Measurements from ENCODE around the gene DCLK2.

The DCLK2 gene

DNA sequence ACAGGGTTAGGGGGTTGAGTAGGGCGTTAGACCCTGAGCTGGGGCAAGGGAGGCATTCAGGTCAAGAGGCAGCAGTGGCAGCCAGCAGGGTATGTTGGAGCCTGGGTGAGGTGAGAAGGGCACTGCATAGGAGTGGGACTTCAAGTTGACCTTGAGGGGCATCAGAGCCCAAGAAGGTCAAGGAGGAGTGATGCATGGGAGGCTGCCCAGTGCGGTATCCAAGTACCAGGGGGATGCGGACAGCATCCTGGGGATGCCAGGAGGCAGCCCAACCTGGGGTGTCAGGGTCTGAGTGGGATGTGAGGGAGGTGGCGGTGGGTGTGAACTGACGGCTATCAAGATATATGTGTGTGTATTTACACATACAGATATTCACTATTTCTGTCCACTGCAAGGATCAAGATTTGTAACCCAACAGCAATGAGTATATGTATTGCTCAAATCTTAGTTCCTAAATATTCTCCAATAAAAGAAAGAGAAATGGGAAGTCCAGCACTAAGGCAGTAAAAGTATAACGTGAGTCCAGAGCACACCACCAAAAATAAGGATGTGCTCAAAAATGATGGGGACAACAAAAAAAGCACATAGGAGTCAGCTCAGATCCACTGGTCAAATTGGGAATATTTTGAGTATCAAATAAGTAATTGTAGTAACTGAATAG, 9.8 kb upstream of the DCLK2 start:
- no peak for DNase-seq (ENCODE audit: low read depth, low spot score)
- no peak overlapping the region for H3K27ac ChIP-seq

DNA sequence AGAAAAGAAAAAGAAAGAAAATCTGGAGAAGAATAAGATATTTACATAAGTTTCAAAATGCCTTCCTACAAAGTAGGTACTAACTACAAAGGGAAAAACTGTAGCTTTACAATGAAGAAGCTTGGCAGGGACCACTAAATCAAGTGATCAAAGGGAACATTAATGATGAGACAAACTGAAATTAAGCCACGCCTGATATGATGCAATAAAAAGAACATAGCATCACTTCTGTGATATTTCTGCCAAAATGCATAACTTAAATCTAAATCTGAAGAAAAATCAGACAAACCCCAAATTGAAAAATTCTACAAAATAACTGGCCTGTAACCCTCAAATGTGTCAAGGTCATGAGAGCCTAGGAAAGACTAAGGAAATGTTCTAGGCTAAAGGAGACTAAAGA, 8.9 kb upstream of the DCLK2 start:
- no peak overlapping the region for H3K27ac ChIP-seq
- DNase-seq (ENCODE audit: low read depth, low spot score), result no peak

DNA sequence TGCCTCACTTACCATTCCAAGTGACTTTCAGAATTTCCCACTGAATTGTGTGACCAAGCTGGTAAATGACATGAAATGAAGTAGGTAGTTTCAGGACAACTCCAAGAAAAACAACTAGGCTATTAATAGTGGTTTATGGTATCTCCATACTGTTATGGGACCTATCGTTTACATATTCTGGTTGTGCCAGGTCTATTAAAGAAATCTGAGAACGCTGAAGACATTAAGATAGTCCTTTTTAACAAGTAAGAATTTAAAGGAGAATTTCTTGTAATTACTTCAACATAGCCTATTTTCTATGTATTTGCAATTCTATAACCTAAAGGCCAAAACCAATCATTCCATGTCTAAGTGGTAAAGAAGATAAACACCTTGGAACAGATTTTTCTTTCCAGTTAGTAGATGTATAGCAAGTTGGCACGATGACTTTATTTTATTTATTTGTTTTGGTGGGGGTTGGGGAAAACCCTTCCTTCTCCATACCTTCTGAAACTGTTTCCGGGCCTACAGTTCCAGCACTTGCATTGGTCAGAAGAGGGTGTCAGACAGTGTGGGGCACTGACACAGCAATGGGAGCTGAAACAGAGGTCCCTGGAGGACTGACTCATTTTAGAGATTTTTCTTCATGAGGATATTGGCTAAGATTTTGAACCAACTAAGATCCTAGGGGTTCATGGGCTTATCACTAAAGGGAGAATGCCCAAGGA, 7.6 kb upstream of the DCLK2 start:
- DNase-seq (ENCODE audit: low read depth, low spot score), result no peak
- H3K27ac ChIP-seq, result no peak overlapping the region

DNA sequence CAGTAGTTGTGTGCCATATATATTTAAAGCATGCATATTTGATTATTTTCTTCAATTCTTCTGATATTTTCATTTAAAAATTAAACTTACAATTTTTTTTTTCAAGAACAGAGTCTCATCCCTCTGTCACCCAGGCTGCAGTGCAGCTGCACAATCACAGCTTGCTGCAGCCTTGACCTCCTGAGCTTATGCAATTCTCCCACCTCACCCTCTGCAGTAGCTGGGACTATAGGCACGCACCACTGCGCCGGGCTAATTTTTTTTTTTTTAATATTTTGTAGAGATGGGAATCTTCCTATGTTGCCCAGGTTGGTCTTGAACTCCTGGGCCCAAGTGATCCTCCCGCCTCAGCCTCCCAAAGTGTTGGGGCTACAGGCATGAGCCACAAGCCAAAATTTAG, 5.8 kb upstream of the DCLK2 start:
- H3K27ac ChIP-seq, result no peak overlapping the region
- no peak for DNase-seq (ENCODE audit: low read depth, low spot score)

DNA sequence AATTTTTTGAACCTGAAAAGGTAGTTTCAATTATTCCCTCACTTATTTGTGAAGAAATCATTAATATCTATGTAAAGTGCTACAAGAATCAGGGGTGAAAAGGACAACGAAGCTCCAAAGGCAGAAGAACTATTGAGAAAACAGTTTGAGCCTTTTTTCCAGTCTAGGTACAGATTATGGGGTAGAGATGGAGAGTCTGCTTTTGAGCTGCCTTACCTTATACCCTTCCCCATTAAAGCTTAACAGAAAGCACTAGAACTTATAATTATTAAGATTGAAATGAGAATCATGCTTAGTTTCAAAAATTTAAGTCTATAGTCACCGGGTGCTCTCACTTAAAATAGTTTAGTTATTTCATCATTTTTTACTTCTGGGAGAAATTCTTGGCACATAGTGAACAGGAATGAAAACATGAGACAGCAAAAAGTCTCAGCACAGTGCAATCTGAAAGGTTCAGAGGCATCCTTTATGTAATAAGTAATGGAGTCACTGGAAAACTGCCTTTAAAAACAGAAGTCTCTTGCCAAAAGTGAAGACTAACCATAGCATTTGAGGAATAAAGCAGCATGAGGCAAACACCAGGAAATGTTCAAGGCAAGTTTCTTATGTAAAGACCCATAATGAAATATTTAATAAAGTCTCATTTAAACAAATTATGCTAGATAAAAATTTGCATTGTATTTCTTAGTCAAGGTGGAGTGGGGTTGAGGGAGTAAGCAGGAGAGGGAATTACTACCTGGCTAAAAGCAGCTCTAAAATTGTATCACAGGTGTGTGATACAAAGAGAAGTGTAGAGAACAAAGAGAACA, 5.1 kb upstream of the DCLK2 start:
- H3K27ac ChIP-seq, result no peak overlapping the region
- no peak for DNase-seq (ENCODE audit: low read depth, low spot score)

DNA sequence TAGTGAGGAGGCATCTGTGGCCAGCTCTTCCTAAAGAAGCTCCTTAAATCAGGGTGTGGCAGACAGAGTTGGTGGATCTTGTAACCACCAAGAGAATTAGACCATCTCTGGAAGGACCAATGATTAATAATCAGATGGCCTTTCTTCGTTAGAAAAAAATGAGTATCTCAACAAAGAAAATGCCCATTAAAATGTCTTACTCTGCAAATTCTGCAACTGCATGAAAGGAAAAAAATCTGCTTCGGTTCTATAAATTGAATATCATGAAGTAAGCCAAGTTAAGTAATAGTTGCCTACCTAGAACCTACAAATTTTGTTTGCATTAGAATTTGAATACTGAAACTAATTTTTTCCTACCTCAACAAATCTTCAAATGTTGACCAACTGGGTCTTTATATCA, 4.2 kb upstream of the DCLK2 start:
- no peak for DNase-seq (ENCODE audit: low read depth, low spot score)

DNA sequence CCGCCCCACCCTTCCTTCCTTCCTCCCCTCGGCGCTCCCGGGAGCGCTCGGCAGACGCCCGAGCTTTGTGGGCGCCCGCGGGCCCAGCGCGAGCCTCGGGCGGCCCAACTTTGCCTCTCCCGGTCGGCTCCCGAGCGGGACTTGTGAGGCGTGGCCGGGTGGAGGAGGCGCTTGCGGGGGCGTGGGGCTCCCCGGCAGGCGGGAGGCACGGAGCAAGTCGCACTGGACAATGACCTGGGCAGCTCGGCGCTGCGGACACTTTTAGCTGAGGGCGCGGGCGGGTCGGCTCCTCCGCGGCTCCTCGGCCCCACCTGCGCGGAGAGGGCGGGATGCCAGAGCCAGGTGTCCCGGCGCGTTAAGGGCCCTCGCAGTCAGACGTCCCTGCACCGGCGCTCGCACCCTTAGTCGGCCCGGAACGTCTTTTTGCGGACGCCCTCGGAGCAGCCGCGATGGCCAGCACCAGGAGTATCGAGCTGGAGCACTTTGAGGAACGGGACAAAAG, 385 bp downstream of the DCLK2 start:
- no peak for DNase-seq (ENCODE audit: low read depth, low spot score)
- no peak overlapping the region for H3K27ac ChIP-seq

More for the DNA sequence above, 4.2 kb upstream of the DCLK2 start:
- H3K27ac ChIP-seq, result no peak overlapping the region

DNA sequence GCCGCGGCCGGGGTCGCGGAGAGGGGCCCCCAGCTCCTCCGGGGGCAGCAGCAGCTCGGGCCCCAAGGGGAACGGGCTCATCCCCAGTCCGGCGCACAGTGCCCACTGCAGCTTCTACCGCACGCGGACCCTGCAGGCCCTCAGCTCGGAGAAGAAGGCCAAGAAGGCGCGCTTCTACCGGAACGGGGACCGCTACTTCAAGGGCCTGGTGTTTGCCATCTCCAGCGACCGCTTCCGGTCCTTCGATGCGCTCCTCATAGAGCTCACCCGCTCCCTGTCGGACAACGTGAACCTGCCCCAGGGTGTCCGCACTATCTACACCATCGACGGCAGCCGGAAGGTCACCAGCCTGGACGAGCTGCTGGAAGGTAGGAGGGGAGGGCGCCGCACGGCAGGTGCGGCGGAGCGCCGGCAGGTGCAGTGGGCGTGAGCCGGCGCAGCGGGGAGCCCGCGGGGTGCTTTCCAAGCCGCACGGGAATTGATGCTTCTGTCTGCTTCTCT, 886 bp downstream of the DCLK2 start:
- DNase-seq (ENCODE audit: low read depth, low spot score), result no peak

DNA sequence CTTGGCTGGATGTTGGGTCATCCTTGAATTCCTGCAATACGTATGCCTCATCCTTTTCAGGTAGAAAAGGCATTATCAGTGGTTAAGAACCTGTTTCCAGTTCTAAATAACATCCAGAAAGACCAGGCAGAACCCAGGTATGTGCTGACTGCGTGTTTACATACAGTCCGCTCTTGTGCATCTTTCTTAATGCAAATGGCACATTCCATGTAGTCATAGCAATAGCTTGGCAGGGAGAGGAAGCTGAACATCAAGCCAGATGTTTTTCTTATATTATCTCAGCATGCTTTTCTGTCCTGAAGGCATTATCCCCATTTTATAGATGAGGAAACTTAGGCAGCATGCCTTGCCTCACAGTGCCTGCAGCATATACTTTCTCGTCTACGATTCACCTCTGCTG, 2.1 kb downstream of the DCLK2 start:
- no peak overlapping the region for H3K27ac ChIP-seq
- no peak for DNase-seq (ENCODE audit: low read depth, low spot score)

More for the DNA sequence above, 886 bp downstream of the DCLK2 start:
- no peak overlapping the region for H3K27ac ChIP-seq

DNA sequence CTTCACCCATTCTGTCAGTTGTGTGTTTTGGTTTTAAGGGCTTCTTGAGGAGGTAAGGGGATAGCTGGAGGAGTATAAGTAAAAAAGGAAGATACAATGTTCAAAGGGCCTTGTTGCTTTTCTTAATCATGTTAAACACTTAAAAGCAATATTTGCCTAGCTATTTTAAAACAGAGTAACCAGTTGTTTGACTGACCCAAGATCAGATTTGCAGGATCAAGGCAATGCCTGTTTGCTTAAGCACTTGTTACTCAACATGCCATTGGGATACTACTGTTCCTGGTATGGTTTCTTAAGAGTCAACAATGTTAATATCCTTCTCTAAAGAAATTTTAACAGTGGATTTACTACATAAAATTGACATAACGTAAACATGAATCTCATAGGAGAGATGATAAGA, 2.6 kb downstream of the DCLK2 start:
- H3K27ac ChIP-seq, result no peak overlapping the region
- no peak for DNase-seq (ENCODE audit: low read depth, low spot score)

DNA sequence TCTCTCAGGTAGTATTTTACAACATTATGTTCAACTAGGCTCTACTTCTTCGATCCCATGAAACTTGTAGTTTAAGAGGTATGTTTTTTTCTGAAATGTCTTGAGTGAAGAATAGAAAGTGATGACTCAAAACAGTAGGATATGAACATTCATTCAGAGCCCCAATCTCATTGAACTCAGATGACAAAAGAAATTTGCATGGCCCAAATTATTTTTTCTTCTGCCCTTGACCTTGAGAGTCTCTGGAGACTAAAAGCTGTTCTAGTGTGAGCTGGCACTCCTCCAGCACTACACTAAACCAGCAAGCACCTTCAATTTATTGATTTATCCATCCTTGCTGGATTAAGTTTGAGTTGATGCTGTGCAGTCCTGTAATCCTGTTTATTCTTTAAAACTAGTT, 4.0 kb downstream of the DCLK2 start:
- DNase-seq (ENCODE audit: low read depth, low spot score), result no peak
- no peak overlapping the region for H3K27ac ChIP-seq

DNA sequence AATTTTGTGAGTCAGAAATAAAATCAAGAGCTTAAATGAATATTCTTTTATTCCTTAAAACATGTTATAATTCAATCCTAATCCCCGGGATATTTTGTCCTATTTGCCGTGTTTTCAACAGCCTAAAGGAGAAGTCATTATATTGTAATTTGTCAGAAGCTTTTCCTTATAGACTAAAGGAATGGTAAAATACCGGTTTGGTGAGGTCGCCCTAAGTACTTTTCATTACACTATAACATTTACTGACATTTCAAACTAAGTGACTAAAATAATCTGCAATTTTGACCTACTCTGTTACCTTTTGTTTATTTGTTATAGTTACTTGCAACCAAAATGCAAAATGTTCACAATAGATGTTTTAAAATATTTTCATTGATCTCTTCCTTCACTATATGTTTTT, 8.8 kb downstream of the DCLK2 start:
- DNase-seq (ENCODE audit: low read depth, low spot score), result no peak
- H3K27ac ChIP-seq, result no peak overlapping the region

DNA sequence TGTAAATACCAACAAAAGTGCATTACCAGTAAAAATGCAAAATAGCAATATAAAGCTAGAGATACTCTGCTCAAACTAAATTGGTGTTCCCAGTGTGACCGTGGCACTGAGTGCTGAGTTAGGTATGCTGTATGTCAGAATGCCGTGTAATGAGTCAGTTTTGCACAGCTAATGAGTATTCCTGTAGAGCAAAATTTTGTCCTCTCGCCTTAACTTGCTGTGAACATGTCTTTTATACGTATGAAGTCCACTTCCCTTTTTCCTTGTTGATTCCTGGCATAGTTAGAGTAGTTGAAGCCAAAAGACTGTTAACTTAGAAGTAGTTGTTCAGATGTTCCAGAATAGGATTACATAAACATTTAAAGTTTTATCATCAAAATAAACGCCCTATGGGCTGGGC, 11.5 kb downstream of the DCLK2 start:
- H3K27ac ChIP-seq, result no peak overlapping the region
- DNase-seq (ENCODE audit: low read depth, low spot score), result no peak

DNA sequence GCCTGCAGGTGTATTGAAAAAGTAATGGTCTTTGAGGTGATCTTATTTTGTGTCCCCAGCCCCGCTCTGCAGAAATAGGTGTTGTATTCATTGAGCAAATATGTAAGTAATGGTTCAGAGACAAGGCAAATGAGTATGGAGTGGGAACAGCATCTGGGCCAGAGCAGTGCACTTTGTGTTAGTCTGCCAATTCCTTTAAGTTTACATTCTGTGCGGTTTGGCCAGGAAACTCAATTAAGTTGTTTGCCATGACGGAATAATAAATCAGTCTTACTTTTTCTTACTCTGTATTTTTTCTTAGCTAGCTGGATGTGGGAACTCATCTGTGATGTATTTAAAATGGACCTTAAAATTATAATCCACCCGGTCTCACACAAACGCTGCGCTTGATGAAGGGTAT, 12.6 kb downstream of the DCLK2 start:
- H3K27ac ChIP-seq, result no peak overlapping the region
- no peak for DNase-seq (ENCODE audit: low read depth, low spot score)

DNA sequence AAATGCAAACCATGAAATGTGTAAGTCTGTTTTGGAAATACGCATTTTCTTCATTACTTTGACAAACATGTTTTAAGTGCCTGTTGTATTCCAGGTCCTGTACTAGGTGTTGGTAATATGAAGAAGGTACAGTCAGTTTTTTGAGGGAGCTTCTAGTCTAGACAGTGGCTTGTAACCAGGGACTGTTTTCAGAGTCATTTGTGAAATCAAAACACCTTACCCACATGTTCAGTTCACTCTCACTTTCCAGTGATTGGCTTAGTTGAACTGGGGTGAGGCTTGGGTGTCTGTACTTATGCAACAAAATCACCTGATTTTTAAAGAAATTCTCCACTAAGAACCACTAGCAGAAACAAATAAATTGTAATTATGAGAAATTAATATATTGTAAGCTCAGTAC, 16.4 kb downstream of the DCLK2 start:
- DNase-seq (ENCODE audit: low read depth, low spot score), result no peak
- no peak overlapping the region for H3K27ac ChIP-seq

DNA sequence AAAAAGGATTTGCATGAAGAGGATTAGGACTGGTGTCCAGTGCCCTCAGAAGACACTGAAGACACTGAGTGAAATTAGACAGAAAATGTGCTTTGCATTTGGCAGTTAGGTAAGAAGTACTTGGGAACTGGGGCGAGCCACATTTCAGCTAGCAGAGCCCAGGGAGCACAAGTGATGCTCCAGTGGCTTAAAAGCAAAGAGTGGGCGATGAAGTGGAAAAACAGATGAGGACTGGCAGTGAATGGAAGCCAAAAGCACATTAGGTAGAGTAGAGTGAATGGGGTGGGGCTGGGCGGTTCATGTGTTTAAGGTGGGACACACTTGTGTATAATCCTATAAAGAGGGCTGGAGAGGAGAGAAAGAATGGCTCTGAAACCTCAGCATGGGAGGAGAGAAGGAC, 18.4 kb downstream of the DCLK2 start:
- no peak overlapping the region for H3K27ac ChIP-seq

DNA sequence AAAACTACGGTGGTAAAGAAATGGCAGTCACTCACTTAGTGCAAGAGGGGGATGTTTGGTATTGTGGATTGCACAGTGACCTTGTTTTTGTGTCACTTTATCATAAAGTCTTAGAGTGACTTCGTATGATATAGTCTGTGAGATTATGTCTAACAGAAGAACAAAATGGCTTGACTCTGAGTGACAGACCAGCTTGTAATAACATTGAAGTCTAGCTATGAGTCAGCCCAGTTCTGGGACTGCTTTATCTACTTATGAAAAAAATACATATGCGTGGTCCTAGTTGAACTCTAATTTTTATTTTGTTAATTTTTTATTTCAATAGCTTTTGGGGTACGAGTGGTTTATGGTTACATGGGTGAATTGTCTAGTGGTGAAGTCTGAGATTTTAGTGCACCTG, 20.0 kb downstream of the DCLK2 start:
- DNase-seq (ENCODE audit: low read depth, low spot score), result no peak
- no peak overlapping the region for H3K27ac ChIP-seq

More for the DNA sequence above, 18.4 kb downstream of the DCLK2 start:
- no peak for DNase-seq (ENCODE audit: low read depth, low spot score)

DNA sequence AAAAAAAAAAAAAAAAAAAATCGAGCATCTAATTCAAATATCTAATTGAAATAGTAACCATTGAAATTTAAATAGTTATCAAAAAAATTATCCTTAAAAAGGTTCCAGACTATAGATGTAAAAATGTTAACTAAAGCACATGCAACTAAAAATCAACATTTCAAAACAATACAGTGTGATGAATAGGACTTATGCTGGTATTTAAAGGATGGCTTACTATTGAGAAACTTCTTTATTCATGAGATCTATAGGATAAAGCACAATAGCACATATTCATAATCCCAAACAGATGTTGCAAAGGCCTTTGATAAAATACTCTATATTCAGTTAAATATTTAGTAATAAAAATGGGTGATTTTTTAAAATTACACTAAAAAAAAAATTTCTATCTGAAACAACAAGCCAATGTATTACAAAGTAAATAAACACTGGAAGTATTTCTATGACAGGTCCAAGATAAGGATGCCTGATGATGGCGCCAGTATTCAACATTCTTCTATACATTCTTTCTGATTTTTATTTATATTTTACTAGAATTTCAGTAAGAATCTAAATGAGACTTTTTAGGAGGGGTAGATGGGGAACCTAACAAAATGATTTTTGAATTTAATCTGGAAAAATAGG, 26.3 kb downstream of the DCLK2 start:
- no peak for DNase-seq (ENCODE audit: low read depth, low spot score)
- H3K27ac ChIP-seq, result no peak overlapping the region

DNA sequence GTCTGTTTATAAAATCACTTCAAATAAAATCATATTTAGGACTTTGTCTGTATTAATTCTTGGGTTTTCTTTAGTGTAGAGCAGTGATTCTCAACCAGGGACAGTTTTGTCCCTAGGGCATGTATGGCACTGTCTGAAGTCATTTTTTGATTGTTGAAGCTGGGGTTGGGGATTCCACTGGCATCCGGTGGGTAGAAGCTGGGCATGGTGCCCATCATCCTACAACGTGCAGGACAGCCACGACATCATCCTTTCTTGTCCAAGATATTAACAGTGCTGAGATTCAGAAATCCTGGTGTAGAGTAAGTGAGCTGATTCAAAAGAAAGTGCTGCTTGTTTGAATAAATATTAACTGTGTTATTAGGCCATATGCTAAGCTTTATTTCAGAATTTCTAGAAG, 28.6 kb downstream of the DCLK2 start:
- no peak overlapping the region for H3K27ac ChIP-seq
- DNase-seq (ENCODE audit: low read depth, low spot score), result no peak

DNA sequence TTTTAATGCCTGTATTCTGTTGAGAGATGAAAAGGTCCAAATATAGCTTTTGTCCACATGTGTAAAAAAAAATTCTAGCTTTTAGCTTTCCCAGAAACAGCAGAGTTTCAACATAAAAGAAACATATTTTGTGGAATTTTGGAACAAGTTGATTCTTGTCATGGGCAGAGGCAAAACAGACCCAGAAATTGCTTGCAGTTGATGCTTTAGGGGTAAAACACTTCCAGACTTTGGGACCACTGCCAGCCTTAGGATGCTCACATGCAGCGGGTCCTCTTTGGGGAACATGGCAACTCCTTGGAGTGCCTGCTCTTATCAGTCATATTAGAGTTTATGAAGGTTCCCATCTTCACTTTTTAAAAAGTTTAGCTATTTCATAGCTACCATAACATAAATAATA, 30.4 kb downstream of the DCLK2 start:
- H3K27ac ChIP-seq, result no peak overlapping the region
- DNase-seq (ENCODE audit: low read depth, low spot score), result no peak

DNA sequence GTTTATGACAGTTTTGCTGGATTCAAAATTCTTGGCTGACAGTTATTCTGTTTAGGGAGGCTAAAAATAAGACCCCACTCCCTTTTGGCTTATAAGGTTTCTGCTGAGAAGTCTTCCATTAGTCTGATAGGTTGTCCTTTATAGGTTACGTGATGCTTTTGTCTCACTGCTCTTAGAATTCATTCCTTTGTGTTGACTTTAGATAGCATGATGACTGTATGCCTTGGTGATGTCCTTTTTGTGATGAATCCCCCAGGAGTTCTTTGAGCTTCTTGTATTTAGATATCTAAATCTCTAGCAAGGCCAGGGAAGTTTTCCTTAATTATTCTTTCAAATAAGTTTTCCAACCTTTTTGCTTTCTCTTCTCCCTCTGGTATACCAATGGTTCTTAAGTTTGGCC, 36.4 kb downstream of the DCLK2 start:
- no peak overlapping the region for H3K27ac ChIP-seq
- DNase-seq (ENCODE audit: low read depth, low spot score), result no peak
